H1 (cell line): ENCODE measurements around the gene TTLL5. TPM values are rescaled to one million over a fixed set of nuclear protein-coding genes. Genes with fewer than 3 reads are reported as not detected.

ENCODE experiments used
- SIRT6 ChIP-seq: IDR thresholded peaks from one replicate; pipeline ENCODE4 v1.7.1; 2012; ENCODE audit warnings: low read length, inconsistent platforms
- SUZ12 ChIP-seq: fragments of 200-600 bp; sonication (generic); IDR thresholded peaks from 2 replicates; pipeline ENCODE4 v1.6.1; 2012; ENCODE audit warnings: mild to moderate bottlenecking, inconsistent platforms, low read length, moderate library complexity, mixed read lengths
- polyA plus RNA-seq, 7 experiments: library from polyadenylated mRNA; depleted of rRNA in 3 of 7; stranded (reverse) in 5 of 7; unstranded in 2 of 7; fragments of >200 nt in 5 of 7; fragments of 200-250 nt in 2 of 7; gene quantifications; 1 replicate in 5 of 7; 2 replicates in 1 of 7; 4 replicates in 1 of 7; pipeline versions ENCODE4 v1.2.1 to v1.2.3, GENCODE V29; 2011 to 2013; ENCODE audit warnings: missing spikeins in 2 of 7, mixed read lengths in 2 of 7
- total RNA-seq: library from RNA; stranded (reverse); fragmentation: NEBNext Ultra II Directional; extraction: Animal tissue kit (Norgen Biotek cat#: 25700); gene quantifications from 2 replicates; pipeline ENCODE4 v1.2.1, GENCODE V29; 2021

TTLL5 gene
- total and polyA plus RNA-seq, 2 of the 8 experiments (the other 6 are each of a cell fraction or from before 2014, with no cell fraction given) = 16.1 to 45.9 TPM

DNA sequence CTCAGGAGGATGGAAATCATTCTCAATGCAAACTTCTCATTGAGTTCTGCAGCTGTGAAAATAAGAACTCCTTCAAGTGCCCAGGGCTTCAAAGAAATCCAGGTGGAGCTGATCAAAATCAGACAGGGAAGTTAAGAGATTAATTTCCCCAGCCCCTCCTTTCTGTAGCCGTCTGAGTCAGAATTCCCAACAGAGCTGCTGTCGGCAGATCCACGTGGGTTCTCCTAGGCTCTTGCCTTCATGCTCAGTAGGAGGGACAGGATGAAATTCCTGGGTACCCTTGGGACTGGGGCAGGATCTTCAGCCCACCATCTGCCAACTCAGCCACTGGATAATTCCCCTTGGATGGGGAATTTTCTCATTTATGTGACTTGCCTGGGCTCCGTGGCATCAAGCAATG is 307.4 kb downstream of the TTLL5 start (continued):
- TF ChIP-seq SIRT6 = no peak
- TF ChIP-seq SUZ12 = no peak
- TF ChIP-seq, all 59 proteins: peak for 0
